ENCODE data around the gene EEA1.

The EEA1 gene

GRCh38 chr12:92743026-92743425 is 186.1 kb downstream of the EEA1 start:
- no peak for DNase-seq

GRCh38 chr12:92740411-92740810 is 188.7 kb downstream of the EEA1 start:
- DNase-seq, result no peak

- peak; percentile 17 for DNase-seq
Observed at GRCh38 chr12:92739113-92739512, 190.0 kb downstream of the EEA1 start.

GRCh38 chr12:92737855-92738850 is 190.9 kb downstream of the EEA1 start:
- no peak for DNase-seq

- no peak for DNase-seq
Observed at GRCh38 chr12:92736605-92737004, 192.5 kb downstream of the EEA1 start.

GRCh38 chr12:92735131-92735721 is 193.9 kb downstream of the EEA1 start:
- DNase-seq, result peak; percentile 80

- no peak for DNase-seq
Observed at GRCh38 chr12:92733661-92734060, 195.4 kb downstream of the EEA1 start.

GRCh38 chr12:92733181-92733580 is 195.9 kb downstream of the EEA1 start:
- no peak for DNase-seq

GRCh38 chr12:92732716-92733115 is 196.4 kb downstream of the EEA1 start:
- no peak for DNase-seq

GRCh38 chr12:92732216-92732615 is 196.9 kb downstream of the EEA1 start:
- DNase-seq, result no peak

- no peak for DNase-seq
Observed at GRCh38 chr12:92730758-92731157, 198.3 kb downstream of the EEA1 start.

GRCh38 chr12:92729773-92730305 is 199.3 kb downstream of the EEA1 start:
- DNase-seq, result no peak

GRCh38 chr12:92726850-92727249 is 202.2 kb downstream of the EEA1 start:
- no peak for DNase-seq

- DNase-seq, result no peak
Observed at GRCh38 chr12:92722897-92723296, 206.2 kb downstream of the EEA1 start.

- DNase-seq, result no peak
Observed at GRCh38 chr12:92721656-92722055, 207.4 kb downstream of the EEA1 start.

- DNase-seq, result no peak
Observed at GRCh38 chr12:92721130-92721529, 208.0 kb downstream of the EEA1 start.
